ENCODE measurements around the gene ARPP21. TPM values are rescaled to one million over a fixed set of nuclear protein-coding genes. Genes with fewer than 3 reads are reported as not detected.

The ARPP21 gene
- total and polyA plus RNA-seq, 7 experiments from 2014 or later, result not detected

DNA sequence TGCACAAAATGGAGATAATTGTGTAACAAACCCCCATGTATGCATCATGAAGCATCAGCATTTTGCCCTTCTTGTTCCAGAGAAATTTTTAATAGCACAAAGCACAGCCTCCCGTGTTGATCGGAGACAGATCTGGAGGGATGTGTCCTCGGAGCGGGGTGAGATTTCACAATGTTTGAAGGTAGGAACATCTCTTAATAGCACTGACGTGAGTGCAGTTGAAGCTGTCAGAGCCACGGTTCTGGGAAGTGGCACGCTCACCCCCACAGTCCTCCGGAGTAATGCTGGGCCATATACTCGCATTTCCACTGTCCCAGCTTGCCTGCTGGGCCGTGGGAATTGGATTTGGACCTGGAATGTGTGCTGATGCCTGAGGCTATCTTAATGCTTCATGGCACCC is 24.1 kb downstream of the ARPP21 start:
- H3K27ac Mint-ChIP-seq, result no peak overlapping the region
- H3K4me1 Mint-ChIP-seq, result peaks cover 0 to 1% (median 0%) of the 10 kb centered on the region in 7 donors
- ChIA-PET CTCF (no interaction called here), POLR2A (no interaction called here)
- no peaks in the 10 kb centered on the region for H3K27me3 ChIP-seq (ENCODE audit: control insufficient read depth in 2 of 2, insufficient read depth in 2 of 2, low read length in 2 of 2)
- intact Hi-C loops (cut with micrococcal nuclease), result no loop called here
- no peaks in the 10 kb centered on the region for H3K9me3 ChIP-seq (ENCODE audit: control insufficient read depth in 2 of 3, low read length in 3 of 3)
- H3K4me1 ChIP-seq (ENCODE audit: control insufficient read depth in 2 of 2, insufficient read depth in 2 of 2, low read length in 2 of 2), result no peaks in the 10 kb centered on the region
- H3K27ac ChIP-seq (ENCODE audit: low read depth, low read length), result no peak overlapping the region
- H3K27me3 Mint-ChIP-seq, result peaks cover 0 to 5% (median 0%) of the 10 kb centered on the region in 5 donors
- no peak overlapping the region for H3K4me3 ChIP-seq (ENCODE audit: low read length)
- peaks cover 0 to 2% (median 0%) of the 10 kb centered on the region in 11 donors for H3K9me3 Mint-ChIP-seq
- no peak overlapping the region for H3K4me3 Mint-ChIP-seq
- DNase-seq (no peak), ATAC-seq (no peak)
- no peaks in the 10 kb centered on the region for H3K36me3 ChIP-seq (ENCODE audit: control insufficient read depth in 2 of 3, insufficient read depth in 3 of 3, low read length in 3 of 3)
- no peaks in the 10 kb centered on the region for H3K36me3 Mint-ChIP-seq

DNA sequence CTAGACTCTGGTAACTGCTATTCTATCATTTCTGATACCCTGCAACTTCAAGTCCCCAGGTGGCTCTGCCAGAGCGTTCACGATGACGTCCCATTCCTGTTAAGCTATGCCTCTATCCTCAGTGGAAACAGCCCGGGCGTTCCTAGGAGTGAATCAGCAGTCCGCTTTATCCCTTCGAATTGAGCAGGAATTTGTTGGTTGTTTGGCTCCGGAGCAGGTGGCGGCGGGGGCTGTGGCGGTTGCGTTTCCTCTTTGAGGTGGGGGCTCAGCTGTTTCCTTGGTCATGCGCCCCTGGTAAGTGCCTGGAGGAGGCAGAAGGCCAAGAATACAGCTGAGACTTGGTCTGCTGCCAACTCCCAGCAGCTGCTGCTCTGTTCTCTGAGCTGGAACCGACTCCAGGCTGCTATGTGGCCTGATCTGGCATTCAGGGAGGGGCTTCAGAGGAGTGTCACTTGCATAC is 25.2 kb downstream of the ARPP21 start:
- intact Hi-C loops (cut with micrococcal nuclease), result no loop called here
- H3K36me3 ChIP-seq (ENCODE audit: control insufficient read depth in 2 of 3, insufficient read depth in 3 of 3, low read length in 3 of 3), result no peaks in the 10 kb centered on the region
- Mint-ChIP-seq H3K4me3 (no peak overlapping the region), H3K9me3 (peaks cover 0 to 2% (median 0%) of the 10 kb centered on the region in 11 donors), H3K4me1 (peaks cover 0 to 1% (median 0%) of the 10 kb centered on the region in 7 donors), H3K36me3 (no peaks in the 10 kb centered on the region), H3K27me3 (peaks cover 0 to 3% (median 0%) of the 10 kb centered on the region in 5 donors), H3K27ac (no peak overlapping the region)
- no peak overlapping the region for H3K4me3 ChIP-seq (ENCODE audit: low read length)
- no peak for ATAC-seq
- H3K9me3 ChIP-seq (ENCODE audit: control insufficient read depth in 2 of 3, low read length in 3 of 3), result no peaks in the 10 kb centered on the region
- H3K27me3 ChIP-seq (ENCODE audit: control insufficient read depth in 2 of 2, insufficient read depth in 2 of 2, low read length in 2 of 2), result no peaks in the 10 kb centered on the region
- no peaks in the 10 kb centered on the region for H3K4me1 ChIP-seq (ENCODE audit: control insufficient read depth in 2 of 2, insufficient read depth in 2 of 2, low read length in 2 of 2)
- no peak for DNase-seq
- ChIA-PET CTCF (no interaction called here), POLR2A (no interaction called here)
- H3K27ac ChIP-seq (ENCODE audit: low read depth, low read length), result no peak overlapping the region

DNA sequence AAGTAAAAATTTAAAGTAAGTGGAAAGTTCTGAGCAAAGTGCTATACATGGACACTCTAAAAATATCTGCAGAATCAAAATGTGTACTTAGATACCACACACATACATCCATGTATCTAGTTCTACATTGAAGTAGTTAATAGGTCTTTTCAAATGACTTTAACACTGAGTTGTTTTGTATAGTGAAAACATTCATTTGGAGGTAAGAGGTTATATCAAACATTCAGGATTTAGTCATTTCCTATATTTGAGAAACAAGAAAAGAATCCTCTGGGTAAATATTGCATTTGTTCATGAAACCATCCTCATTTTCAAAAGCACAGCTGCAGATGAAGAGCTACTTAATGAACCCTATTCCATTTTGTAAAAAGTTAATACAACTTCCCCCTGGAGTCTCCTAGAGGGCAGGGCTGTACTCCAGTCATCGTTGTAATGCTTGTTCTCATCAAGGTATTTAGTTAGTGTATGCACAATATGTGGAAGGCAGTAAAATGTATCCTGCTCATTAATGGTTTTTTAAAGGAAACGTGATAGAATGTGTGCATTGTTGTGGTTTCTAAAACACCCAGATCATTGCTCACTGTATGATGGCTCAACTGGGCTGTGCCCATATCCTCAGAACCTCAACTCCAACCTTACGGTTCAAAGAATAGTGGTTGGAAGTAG is 26.2 kb downstream of the ARPP21 start:
- ATAC-seq (no peak), DNase-seq (no peak)
- Histone ChIP-seq H3K4me3 (ENCODE audit: low read length) (no peak overlapping the region), H3K27me3 (ENCODE audit: control insufficient read depth in 2 of 2, insufficient read depth in 2 of 2, low read length in 2 of 2) (no peaks in the 10 kb centered on the region), H3K36me3 (ENCODE audit: control insufficient read depth in 2 of 3, insufficient read depth in 3 of 3, low read length in 3 of 3) (no peaks in the 10 kb centered on the region), H3K27ac (ENCODE audit: low read depth, low read length) (no peak overlapping the region), H3K9me3 (ENCODE audit: control insufficient read depth in 2 of 3, low read length in 3 of 3) (no peaks in the 10 kb centered on the region), H3K4me1 (ENCODE audit: control insufficient read depth in 2 of 2, insufficient read depth in 2 of 2, low read length in 2 of 2) (no peaks in the 10 kb centered on the region)
- POLR2A ChIA-PET, result no interaction called here
- intact Hi-C loops (cut with micrococcal nuclease), result no loop called here
- no peak overlapping the region for H3K27ac Mint-ChIP-seq
- H3K36me3 Mint-ChIP-seq, result no peaks in the 10 kb centered on the region
- H3K4me3 Mint-ChIP-seq, result no peak overlapping the region
- peaks cover 0 to 3% (median 0%) of the 10 kb centered on the region in 5 donors for H3K27me3 Mint-ChIP-seq
- CTCF ChIA-PET, result no interaction called here
- peaks cover 0 to 1% (median 0%) of the 10 kb centered on the region in 7 donors for H3K4me1 Mint-ChIP-seq
- peaks cover 0 to 2% (median 0%) of the 10 kb centered on the region in 11 donors for H3K9me3 Mint-ChIP-seq

DNA sequence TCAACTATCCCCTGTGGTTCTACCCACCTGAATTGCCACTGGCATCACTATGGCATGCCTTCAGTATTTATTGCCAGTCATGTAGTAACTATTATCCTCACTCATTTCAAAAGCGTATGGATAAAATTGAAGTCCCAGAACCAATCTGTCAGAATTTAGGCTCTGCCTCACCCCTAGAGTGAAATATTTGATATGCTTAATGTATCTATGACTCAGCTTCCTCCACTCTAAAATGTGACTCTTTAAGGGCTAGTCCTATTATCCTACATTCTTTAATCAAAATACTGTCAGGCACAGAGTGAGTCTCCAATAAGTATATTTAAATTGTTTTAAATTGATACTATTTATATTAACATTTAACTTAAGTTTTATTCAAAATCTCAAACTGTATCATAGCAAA is 27.6 kb downstream of the ARPP21 start:
- ATAC-seq, result no peak
- Histone ChIP-seq H3K27ac (ENCODE audit: low read depth, low read length) (no peak overlapping the region), H3K27me3 (ENCODE audit: control insufficient read depth in 2 of 2, insufficient read depth in 2 of 2, low read length in 2 of 2) (no peaks in the 10 kb centered on the region), H3K4me3 (ENCODE audit: low read length) (no peak overlapping the region), H3K4me1 (ENCODE audit: control insufficient read depth in 2 of 2, insufficient read depth in 2 of 2, low read length in 2 of 2) (no peaks in the 10 kb centered on the region), H3K9me3 (ENCODE audit: control insufficient read depth in 2 of 3, low read length in 3 of 3) (no peaks in the 10 kb centered on the region), H3K36me3 (ENCODE audit: control insufficient read depth in 2 of 3, insufficient read depth in 3 of 3, low read length in 3 of 3) (no peaks in the 10 kb centered on the region)
- intact Hi-C loops (cut with micrococcal nuclease), result no loop called here
- H3K36me3 Mint-ChIP-seq, result no peaks in the 10 kb centered on the region
- no peak for DNase-seq
- H3K27me3 Mint-ChIP-seq, result peaks cover 0 to 3% (median 0%) of the 10 kb centered on the region in 5 donors
- peaks cover 0 to 1% (median 0%) of the 10 kb centered on the region in 7 donors for H3K4me1 Mint-ChIP-seq
- H3K27ac Mint-ChIP-seq, result no peak overlapping the region
- ChIA-PET CTCF (no interaction called here), POLR2A (no interaction called here)
- peaks cover 0 to 2% (median 0%) of the 10 kb centered on the region in 11 donors for H3K9me3 Mint-ChIP-seq
- H3K4me3 Mint-ChIP-seq, result no peak overlapping the region

DNA sequence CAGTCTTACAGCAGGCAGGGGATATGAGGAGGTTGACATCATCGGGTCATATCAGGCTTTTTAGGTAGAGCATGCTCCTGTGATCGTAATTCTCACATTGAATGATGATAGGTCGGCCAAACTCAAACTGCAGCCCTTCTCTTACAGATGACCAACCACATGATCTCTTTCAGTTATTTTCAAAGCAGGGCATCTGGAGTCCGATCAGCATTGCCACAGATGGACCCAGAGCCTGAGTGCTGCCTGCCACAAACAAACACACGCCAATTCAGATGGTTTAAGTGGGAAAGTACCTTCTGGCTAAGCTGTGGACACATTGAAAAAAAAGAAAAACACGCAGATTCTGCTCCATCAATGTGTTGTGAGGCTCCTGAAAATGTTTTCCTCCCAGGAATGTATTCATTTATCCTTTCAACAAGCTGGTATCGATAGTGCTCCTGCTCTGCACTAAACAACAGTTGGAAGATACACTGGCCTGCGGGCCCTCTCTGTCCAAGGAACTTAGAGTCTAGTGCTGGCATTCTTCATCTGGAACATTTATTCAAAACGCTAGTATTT is 31.2 kb downstream of the ARPP21 start:
- Mint-ChIP-seq H3K4me1 (peaks cover 0 to 1% (median 0%) of the 10 kb centered on the region in 7 donors), H3K27me3 (no peaks in the 10 kb centered on the region), H3K36me3 (no peaks in the 10 kb centered on the region), H3K27ac (no peak overlapping the region), H3K4me3 (no peak overlapping the region), H3K9me3 (peaks cover 0 to 2% (median 0%) of the 10 kb centered on the region in 11 donors)
- ChIA-PET CTCF (no interaction called here), POLR2A (no interaction called here)
- Histone ChIP-seq H3K27ac (ENCODE audit: low read depth, low read length) (no peak overlapping the region), H3K4me1 (ENCODE audit: control insufficient read depth in 2 of 2, insufficient read depth in 2 of 2, low read length in 2 of 2) (no peaks in the 10 kb centered on the region), H3K9me3 (ENCODE audit: control insufficient read depth in 2 of 3, low read length in 3 of 3) (no peaks in the 10 kb centered on the region), H3K36me3 (ENCODE audit: control insufficient read depth in 2 of 3, insufficient read depth in 3 of 3, low read length in 3 of 3) (no peaks in the 10 kb centered on the region), H3K4me3 (ENCODE audit: low read length) (no peak overlapping the region), H3K27me3 (ENCODE audit: control insufficient read depth in 2 of 2, insufficient read depth in 2 of 2, low read length in 2 of 2) (no peaks in the 10 kb centered on the region)
- ATAC-seq, result no peak
- intact Hi-C loops (cut with micrococcal nuclease), result no loop called here
- DNase-seq, result no peak

DNA sequence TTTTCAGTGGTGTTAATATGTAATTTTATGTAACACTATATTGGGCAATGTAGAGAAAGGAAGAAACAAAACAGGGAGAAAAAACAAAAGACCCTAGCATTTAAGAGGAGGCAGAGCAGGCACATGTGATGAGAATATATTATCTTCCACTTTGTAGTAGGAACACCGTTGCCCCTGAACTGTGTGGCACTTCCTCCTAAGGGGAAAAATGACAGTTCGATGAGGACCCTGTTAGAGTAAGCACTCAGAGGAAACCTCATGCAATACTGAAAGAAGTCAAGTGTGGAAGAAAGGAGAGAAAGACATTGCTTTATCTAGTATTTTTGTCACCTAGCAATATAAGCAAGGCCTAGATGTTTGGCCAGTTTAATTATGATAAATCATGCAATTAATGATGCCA is 32.2 kb downstream of the ARPP21 start:
- ChIA-PET CTCF (no interaction called here), POLR2A (no interaction called here)
- H3K9me3 ChIP-seq (ENCODE audit: control insufficient read depth in 2 of 3, low read length in 3 of 3), result no peaks in the 10 kb centered on the region
- H3K4me1 Mint-ChIP-seq, result peaks cover 0 to 1% (median 0%) of the 10 kb centered on the region in 7 donors
- peaks cover 0 to 2% (median 0%) of the 10 kb centered on the region in 11 donors for H3K9me3 Mint-ChIP-seq
- no peaks in the 10 kb centered on the region for H3K27me3 ChIP-seq (ENCODE audit: control insufficient read depth in 2 of 2, insufficient read depth in 2 of 2, low read length in 2 of 2)
- DNase-seq (no peak), ATAC-seq (no peak)
- no peaks in the 10 kb centered on the region for H3K27me3 Mint-ChIP-seq
- no peak overlapping the region for H3K27ac Mint-ChIP-seq
- H3K36me3 ChIP-seq (ENCODE audit: control insufficient read depth in 2 of 3, insufficient read depth in 3 of 3, low read length in 3 of 3), result no peaks in the 10 kb centered on the region
- intact Hi-C loops (cut with micrococcal nuclease), result no loop called here
- H3K4me3 Mint-ChIP-seq, result no peak overlapping the region
- H3K36me3 Mint-ChIP-seq, result no peaks in the 10 kb centered on the region
- H3K4me1 ChIP-seq (ENCODE audit: control insufficient read depth in 2 of 2, insufficient read depth in 2 of 2, low read length in 2 of 2), result no peaks in the 10 kb centered on the region
- H3K4me3 ChIP-seq (ENCODE audit: low read length), result no peak overlapping the region
- H3K27ac ChIP-seq (ENCODE audit: low read depth, low read length), result no peak overlapping the region

DNA sequence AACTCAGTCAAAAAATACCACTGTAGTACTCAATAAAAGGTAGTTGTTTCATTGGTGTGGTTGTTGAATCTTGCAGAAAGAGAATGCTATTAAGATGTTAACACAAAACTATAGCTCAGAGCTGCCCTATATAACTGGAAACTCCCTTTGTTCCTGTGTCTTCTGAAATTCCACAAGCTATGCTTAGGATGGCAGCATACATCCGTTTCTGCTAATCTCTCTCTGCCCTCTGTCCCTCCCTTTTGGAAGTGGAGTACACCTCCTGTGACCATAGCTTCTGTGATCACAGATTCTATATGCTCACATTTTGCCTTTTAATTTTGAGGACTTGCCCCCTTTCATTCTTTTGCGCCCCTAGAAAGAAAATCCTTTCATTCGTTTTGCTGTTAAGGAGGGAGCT is 33.7 kb downstream of the ARPP21 start:
- Histone ChIP-seq H3K36me3 (ENCODE audit: control insufficient read depth in 2 of 3, insufficient read depth in 3 of 3, low read length in 3 of 3) (no peaks in the 10 kb centered on the region), H3K4me1 (ENCODE audit: control insufficient read depth in 2 of 2, insufficient read depth in 2 of 2, low read length in 2 of 2) (no peaks in the 10 kb centered on the region), H3K4me3 (ENCODE audit: low read length) (no peak overlapping the region), H3K9me3 (ENCODE audit: control insufficient read depth in 2 of 3, low read length in 3 of 3) (no peaks in the 10 kb centered on the region), H3K27ac (ENCODE audit: low read depth, low read length) (no peak overlapping the region), H3K27me3 (ENCODE audit: control insufficient read depth in 2 of 2, insufficient read depth in 2 of 2, low read length in 2 of 2) (no peaks in the 10 kb centered on the region)
- DNase-seq (no peak), ATAC-seq (no peak)
- CTCF ChIA-PET, result no interaction called here
- no peaks in the 10 kb centered on the region for H3K4me1 Mint-ChIP-seq
- H3K9me3 Mint-ChIP-seq, result no peaks in the 10 kb centered on the region
- H3K4me3 Mint-ChIP-seq, result no peak overlapping the region
- no peaks in the 10 kb centered on the region for H3K36me3 Mint-ChIP-seq
- intact Hi-C loops (cut with micrococcal nuclease), result no loop called here
- no peaks in the 10 kb centered on the region for H3K27me3 Mint-ChIP-seq
- H3K27ac Mint-ChIP-seq, result no peak overlapping the region
- POLR2A ChIA-PET, result no interaction called here
